Measurements from ENCODE around the gene CMTM8. TPM values are rescaled to one million over a fixed set of nuclear protein-coding genes. Genes with fewer than 3 reads are reported as not detected.

Gene CMTM8
- total and polyA plus RNA-seq, 8 donors = 1.3 to 8.1 (median 5.3) TPM; not detected in 2

DNA sequence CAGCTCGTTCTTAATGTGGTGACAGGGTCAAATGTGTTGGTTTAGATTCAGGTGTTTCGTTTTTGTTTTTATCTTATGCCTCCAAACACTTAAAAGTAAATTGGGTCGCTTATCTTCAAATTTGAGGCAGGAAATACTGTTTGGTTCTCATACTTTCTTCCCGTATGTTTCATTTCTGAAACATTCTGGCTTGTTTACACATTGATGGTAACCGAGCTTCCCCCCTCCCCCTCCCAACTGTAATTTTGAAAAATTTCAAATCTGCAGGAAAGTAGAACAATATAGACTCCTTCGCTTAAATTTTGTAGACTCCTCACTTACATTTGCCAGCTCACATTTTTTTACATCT is 64.9 kb downstream of the CMTM8 start:
- Histone ChIP-seq H3K27me3 (no peaks in the 10 kb centered on the region), H3K4me3 (no peak overlapping the region), H3K4me1 (peaks cover 0 to 37% (median 25%) of the 10 kb centered on the region in 4 donors), H3K36me3 (no peaks in the 10 kb centered on the region), H3K9me3 (no peaks in the 10 kb centered on the region), H3K27ac (peak overlapping the region in 1 of 5 donors; percentile 48)
- TF ChIP-seq EP300 (IDR thresholded peaks at IDR 0.05) = no peak
- DNase-seq = peak in 1 of 2 donors; percentile 34
- intact Hi-C loops (cut with DNase I; ENCODE audit: low total_unique reads) = no loop called here
- 41 to 60% (median 44%) methylated on average over 6 of the region's 6 CpGs for WGBS, 5 donors

GRCh38 chr3:32303977-32304881 is 65.7 kb downstream of the CMTM8 start:
- H3K36me3 ChIP-seq = no peaks in the 10 kb centered on the region
- H3K9me3 ChIP-seq = no peaks in the 10 kb centered on the region
- WGBS, 5 donors = 73 to 85% (median 75%) methylated on average over 3 of the region's 3 CpGs
- no peak overlapping the region for H3K4me3 ChIP-seq
- no peak for TF ChIP-seq POLR2A (IDR thresholded peaks at IDR 0.05)
- TF ChIP-seq EP300 (IDR thresholded peaks at IDR 0.05) = no peak
- no peak for TF ChIP-seq POLR2AphosphoS5 (IDR thresholded peaks at IDR 0.05)
- no peak for TF ChIP-seq CTCF (IDR thresholded peaks at IDR 0.05)
- H3K27me3 ChIP-seq = no peaks in the 10 kb centered on the region
- intact Hi-C loops (cut with DNase I; ENCODE audit: low total_unique reads) = no loop called here
- H3K4me1 ChIP-seq = peaks cover 0 to 37% (median 25%) of the 10 kb centered on the region in 4 donors
- peak in 1 of 2 donors; percentile 59 for DNase-seq
- H3K27ac ChIP-seq = peak overlapping the region in 1 of 5 donors; percentile 10

GRCh38 chr3:32305361-32305876 is 66.9 kb downstream of the CMTM8 start:
- no peaks in the 10 kb centered on the region for H3K9me3 ChIP-seq
- no peaks in the 10 kb centered on the region for H3K36me3 ChIP-seq
- H3K4me3 ChIP-seq = no peak overlapping the region
- intact Hi-C loops (cut with DNase I; ENCODE audit: low total_unique reads) = no loop called here
- TF ChIP-seq EP300 (IDR thresholded peaks at IDR 0.05) (no peak), POLR2A (IDR thresholded peaks at IDR 0.05) (no peak), POLR2AphosphoS5 (IDR thresholded peaks at IDR 0.05) (no peak), CTCF (IDR thresholded peaks at IDR 0.05) (no peak)
- DNase-seq = no peak
- H3K4me1 ChIP-seq = peaks cover 0 to 37% (median 27%) of the 10 kb centered on the region in 4 donors
- no peaks in the 10 kb centered on the region for H3K27me3 ChIP-seq
- no peak overlapping the region for H3K27ac ChIP-seq
- WGBS, 5 donors = 84 to 92% (median 87%) methylated on average over 2 of the region's 2 CpGs

- WGBS, 5 donors = 96 to 98% (median 97%) methylated on average over 3 of the region's 3 CpGs
Measured at GRCh38 chr3:32306072-32306471, 67.6 kb downstream of the CMTM8 start.

More at GRCh38 chr3:32306072-32306471, 67.6 kb downstream of the CMTM8 start:
- no peak for TF ChIP-seq CTCF (IDR thresholded peaks at IDR 0.05)
- no peak for TF ChIP-seq POLR2AphosphoS5 (IDR thresholded peaks at IDR 0.05)
- TF ChIP-seq POLR2A (IDR thresholded peaks at IDR 0.05) = no peak
- TF ChIP-seq EP300 (IDR thresholded peaks at IDR 0.05) = no peak
- H3K4me3 ChIP-seq = no peak overlapping the region
- intact Hi-C loops (cut with DNase I; ENCODE audit: low total_unique reads) = no loop called here
- no peak overlapping the region for H3K27ac ChIP-seq
- H3K36me3 ChIP-seq = no peaks in the 10 kb centered on the region
- no peak for DNase-seq
- peaks cover 0 to 37% (median 27%) of the 10 kb centered on the region in 4 donors for H3K4me1 ChIP-seq
- no peaks in the 10 kb centered on the region for H3K27me3 ChIP-seq
- no peaks in the 10 kb centered on the region for H3K9me3 ChIP-seq
